ENCODE data around the gene PLIN5. TPM values are rescaled to one million over a fixed set of nuclear protein-coding genes. Genes with fewer than 3 reads are reported as not detected.
A peak's percentile ranks its signal among the peaks of the same experiment; 100 is the strongest.

Gene PLIN5
- total RNA-seq, 1 experiment from 2014 or later = 3.5 TPM

- DNase-seq (ENCODE audit: low spot score) = no peak
- in situ Hi-C loops (cut with HindIII; ENCODE audit: low sequenced_read_pairs) = no loop called here
Measured at GRCh38 chr19:4496304-4496703, 38.7 kb downstream of the PLIN5 start.

GRCh38 chr19:4495471-4495870 lies 39.6 kb downstream of the PLIN5 start:
- in situ Hi-C loops (cut with HindIII; ENCODE audit: low sequenced_read_pairs) = no loop called here
- DNase-seq (ENCODE audit: low spot score) = no peak

- in situ Hi-C loops (cut with HindIII; ENCODE audit: low sequenced_read_pairs) = no loop called here
- DNase-seq (ENCODE audit: low spot score) = no peak
Measured at GRCh38 chr19:4494691-4495064, 40.3 kb downstream of the PLIN5 start.

- no peak for DNase-seq (ENCODE audit: low spot score)
- in situ Hi-C loops (cut with HindIII; ENCODE audit: low sequenced_read_pairs) = no loop called here
Measured at GRCh38 chr19:4493929-4494690, 40.9 kb downstream of the PLIN5 start.

GRCh38 chr19:4493104-4493928 lies 41.7 kb downstream of the PLIN5 start:
- DNase-seq (ENCODE audit: low spot score) = no peak
- in situ Hi-C loops (cut with HindIII; ENCODE audit: low sequenced_read_pairs) = no loop called here

- no peak for DNase-seq (ENCODE audit: low spot score)
- in situ Hi-C loops (cut with HindIII; ENCODE audit: low sequenced_read_pairs) = no loop called here
Measured at GRCh38 chr19:4492337-4493103, 42.5 kb downstream of the PLIN5 start.

- in situ Hi-C loops (cut with HindIII; ENCODE audit: low sequenced_read_pairs) = no loop called here
- DNase-seq (ENCODE audit: low spot score) = no peak
Measured at GRCh38 chr19:4491446-4491845, 43.6 kb downstream of the PLIN5 start.

- DNase-seq (ENCODE audit: low spot score) = no peak
- in situ Hi-C loops (cut with HindIII; ENCODE audit: low sequenced_read_pairs) = no loop called here
Measured at GRCh38 chr19:4488496-4488895, 46.5 kb downstream of the PLIN5 start.

- peak; percentile 45 for DNase-seq (ENCODE audit: low spot score)
Measured at GRCh38 chr19:4487572-4487971, 47.5 kb downstream of the PLIN5 start.

GRCh38 chr19:4483385-4483784 lies 51.6 kb downstream of the PLIN5 start:
- DNase-seq (ENCODE audit: low spot score) = no peak
- in situ Hi-C loops (cut with HindIII; ENCODE audit: low sequenced_read_pairs) = no loop called here

More at GRCh38 chr19:4487572-4487971, 47.5 kb downstream of the PLIN5 start:
- in situ Hi-C loops (cut with HindIII; ENCODE audit: low sequenced_read_pairs) = no loop called here

- in situ Hi-C loops (cut with HindIII; ENCODE audit: low sequenced_read_pairs) = no loop called here
- DNase-seq (ENCODE audit: low spot score) = no peak
Measured at GRCh38 chr19:4482721-4483364, 52.2 kb downstream of the PLIN5 start.

GRCh38 chr19:4477034-4477801 lies 57.8 kb downstream of the PLIN5 start:
- in situ Hi-C loops (cut with HindIII; ENCODE audit: low sequenced_read_pairs) = no loop called here
- no peak for DNase-seq (ENCODE audit: low spot score)

- peak; percentile 88 for DNase-seq (ENCODE audit: low spot score)
- in situ Hi-C loops (cut with HindIII; ENCODE audit: low sequenced_read_pairs) = no loop called here
Measured at GRCh38 chr19:4474514-4475022, 60.5 kb downstream of the PLIN5 start.

GRCh38 chr19:4473763-4474513 lies 61.1 kb downstream of the PLIN5 start:
- in situ Hi-C loops (cut with HindIII; ENCODE audit: low sequenced_read_pairs) = no loop called here
- peak; percentile 21 for DNase-seq (ENCODE audit: low spot score)

GRCh38 chr19:4473011-4473762 lies 61.8 kb downstream of the PLIN5 start:
- no peak for DNase-seq (ENCODE audit: low spot score)
- in situ Hi-C loops (cut with HindIII; ENCODE audit: low sequenced_read_pairs) = no loop called here
